Activated CD4-positive, alpha-beta T cell treated with anti-CD3 and anti-CD28 coated beads for 1 hour (primary cell): ENCODE measurements around the gene HOXA7.
A peak's percentile ranks its signal among the peaks of the same experiment; 100 is the strongest.

Experiments used
- DNase-seq: peaks from one replicate; pipeline ENCODE4 v3.0.0-alpha.2; 2020

The HOXA7 gene

DNA sequence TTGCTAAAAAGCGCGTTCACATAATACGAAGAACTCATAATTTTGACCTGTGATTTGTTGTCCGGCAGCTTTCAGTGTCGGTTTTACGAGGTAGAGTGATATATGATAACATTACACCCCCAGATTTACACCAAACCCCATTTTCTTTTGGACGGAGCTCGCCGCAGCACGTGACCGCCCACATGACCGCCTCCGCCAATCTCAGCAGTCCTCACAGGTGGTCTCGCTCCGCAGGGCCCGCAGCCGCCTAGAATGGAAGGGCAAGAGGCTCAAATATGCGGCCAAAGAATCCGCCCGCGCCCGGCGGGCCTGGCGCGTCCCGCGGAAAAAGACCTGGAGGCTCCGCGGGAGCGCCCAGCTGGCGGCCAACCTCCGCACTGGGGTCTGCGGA, at the start of gene HOXA7:
Gene HOXA7, minus strand, starts transcription at position 168 of the 391 bp plus-strand sequence. Its CDS starts 130 bp downstream, at position 38.
- no peak for DNase-seq

GRCh38 chr7:27205325-27206280, 49.1 kb upstream of the HOXA7 start:
- no peak for DNase-seq

DNA sequence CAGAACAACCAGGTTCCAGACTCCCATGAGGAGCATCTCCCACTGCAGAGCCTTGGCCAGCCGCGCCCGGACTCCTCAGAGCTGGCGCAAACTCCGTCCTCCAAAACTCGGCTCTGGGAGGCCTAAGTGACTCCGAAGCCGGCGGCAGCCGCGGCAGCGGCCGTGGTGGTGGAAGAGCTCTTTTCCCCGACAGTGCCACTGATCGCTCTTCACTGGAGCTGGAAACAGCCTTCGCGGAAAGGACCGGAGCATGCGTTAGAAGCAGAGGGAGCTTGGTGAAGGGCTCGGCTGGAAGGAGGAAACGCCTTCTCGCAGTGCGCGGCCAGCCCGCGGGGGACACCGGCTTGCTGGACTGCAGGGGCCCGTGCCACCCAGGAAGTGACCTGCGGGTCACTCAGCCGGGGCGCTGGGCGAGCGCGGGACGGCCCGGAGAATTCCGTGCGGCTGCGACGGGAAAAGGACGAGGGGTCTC, 48.4 kb upstream of the HOXA7 start:
- DNase-seq, result no peak

DNA sequence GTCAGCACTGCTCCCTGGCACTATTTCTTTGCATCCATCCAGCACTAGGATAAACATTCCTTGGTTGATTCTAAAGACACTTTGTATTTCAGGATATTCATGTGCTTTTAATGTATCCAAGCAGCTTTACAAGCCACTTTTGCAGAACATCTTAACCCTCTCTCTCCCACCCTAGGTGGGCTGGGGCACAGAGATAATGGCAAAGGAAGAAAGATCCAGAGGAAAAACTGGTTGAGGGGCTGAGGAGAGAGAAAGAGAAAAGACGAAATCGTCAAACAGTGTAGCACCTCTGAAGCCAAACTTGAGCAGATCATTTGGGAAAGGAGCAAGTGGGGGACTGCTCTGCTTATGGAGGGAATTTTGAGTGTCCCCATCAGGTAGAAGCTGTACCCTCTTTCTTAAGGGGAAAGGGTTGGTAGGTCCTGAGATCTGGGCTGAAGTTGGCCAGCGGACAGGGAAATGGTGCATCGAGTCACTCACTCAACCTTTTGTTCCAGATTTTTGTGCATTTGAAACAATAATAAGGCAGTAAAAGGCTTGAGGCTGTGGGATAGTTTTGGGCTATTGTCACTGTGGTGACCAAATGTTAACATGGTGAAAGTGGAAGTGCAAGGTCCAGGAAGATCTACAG, 47.6 kb upstream of the HOXA7 start:
- DNase-seq, result no peak

GRCh38 chr7:27203365-27203953, 47.0 kb upstream of the HOXA7 start:
- no peak for DNase-seq

- DNase-seq, result no peak
Observed at GRCh38 chr7:27202862-27203134, 46.3 kb upstream of the HOXA7 start.

GRCh38 chr7:27202018-27202861, 45.8 kb upstream of the HOXA7 start:
- no peak for DNase-seq

- DNase-seq, result no peak
Observed at GRCh38 chr7:27201580-27202017, 45.1 kb upstream of the HOXA7 start.

- DNase-seq, result no peak
Observed at GRCh38 chr7:27200761-27201579, 44.5 kb upstream of the HOXA7 start.

DNA sequence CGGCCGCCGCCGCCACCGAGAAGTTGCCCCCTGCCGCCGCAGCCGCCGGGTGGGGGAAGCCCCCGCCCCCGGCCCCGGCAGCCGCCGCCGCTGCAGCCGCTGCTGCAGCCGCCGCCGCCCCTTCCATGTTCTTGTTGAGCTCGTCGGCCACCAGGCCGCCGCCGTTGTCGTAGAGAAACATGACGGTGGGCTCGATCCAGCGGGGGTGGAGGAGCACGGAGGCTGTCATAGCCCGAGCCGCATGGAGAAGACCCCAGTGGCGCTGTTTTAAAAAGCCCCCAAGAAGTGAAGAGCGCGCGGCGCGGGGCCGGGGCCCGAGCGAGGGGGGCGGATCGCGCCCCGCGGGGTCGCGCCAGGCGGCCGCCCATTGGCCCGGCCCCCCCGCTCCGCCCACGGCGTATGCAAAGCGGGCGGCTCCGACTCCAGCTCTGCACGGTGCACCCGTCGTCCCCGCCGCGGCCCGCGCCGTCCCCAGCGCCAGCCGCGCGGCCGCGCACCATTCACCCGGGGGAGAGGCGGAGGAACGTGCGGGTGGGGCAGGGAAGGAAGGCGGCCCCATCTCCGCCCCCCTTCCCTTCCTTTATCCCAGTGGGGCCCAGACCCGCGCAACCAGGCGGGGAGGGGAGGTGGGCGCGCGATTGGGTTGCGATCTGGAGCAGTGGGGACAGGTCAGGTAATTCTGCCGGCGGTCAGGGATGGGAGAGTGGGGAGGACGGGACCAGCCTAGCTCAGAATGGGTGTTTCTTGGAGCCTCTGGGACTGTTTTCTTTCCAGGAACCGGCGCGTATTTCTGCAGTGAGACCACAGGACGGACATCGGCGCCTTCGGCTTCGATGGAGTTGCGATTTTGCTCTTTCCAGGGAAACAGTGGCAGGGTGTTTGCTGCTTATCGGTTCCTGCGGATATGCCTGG, 43.6 kb upstream of the HOXA7 start, which contains the start of gene HOXA13:
Gene HOXA13, minus strand, starts transcription at position 243 of the 912 bp plus-strand sequence. Its CDS starts 14 bp downstream, at position 229.
- no peak for DNase-seq

- no peak for DNase-seq
Observed at GRCh38 chr7:27198871-27199801, 42.7 kb upstream of the HOXA7 start.

DNA sequence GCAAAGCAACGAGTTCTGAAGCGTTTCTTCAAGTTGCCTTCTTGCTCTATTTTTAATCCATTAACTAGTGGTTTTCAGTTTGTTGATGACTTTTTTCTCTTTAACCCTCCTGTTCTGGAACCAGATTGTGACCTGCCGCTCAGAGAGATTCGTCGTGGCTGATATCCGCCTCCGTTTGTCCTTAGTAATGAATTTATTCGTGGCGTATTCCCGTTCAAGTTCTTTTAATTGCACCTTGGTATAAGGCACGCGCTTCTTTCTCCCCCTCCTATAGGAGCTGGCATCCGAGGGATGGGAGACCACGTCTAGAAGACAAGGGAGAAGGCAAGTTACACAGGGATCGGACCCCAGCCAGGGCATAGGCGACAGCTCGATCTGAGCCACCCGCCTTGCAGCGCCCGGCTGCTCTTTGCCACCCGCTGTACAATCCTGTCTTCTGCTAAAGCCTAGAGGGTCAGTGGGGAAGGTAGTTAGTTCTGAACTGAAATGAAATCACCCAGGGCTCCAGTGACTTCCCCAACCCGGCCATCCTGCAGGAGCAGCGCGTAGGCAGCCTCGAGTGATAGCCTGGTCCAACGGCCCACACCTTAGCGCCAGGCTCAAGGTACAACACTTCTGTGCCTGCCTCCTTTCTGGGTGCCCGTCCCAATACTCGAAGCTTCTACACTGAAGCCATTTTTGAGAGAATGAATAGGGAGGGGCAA, 41.8 kb upstream of the HOXA7 start:
- no peak for DNase-seq

DNA sequence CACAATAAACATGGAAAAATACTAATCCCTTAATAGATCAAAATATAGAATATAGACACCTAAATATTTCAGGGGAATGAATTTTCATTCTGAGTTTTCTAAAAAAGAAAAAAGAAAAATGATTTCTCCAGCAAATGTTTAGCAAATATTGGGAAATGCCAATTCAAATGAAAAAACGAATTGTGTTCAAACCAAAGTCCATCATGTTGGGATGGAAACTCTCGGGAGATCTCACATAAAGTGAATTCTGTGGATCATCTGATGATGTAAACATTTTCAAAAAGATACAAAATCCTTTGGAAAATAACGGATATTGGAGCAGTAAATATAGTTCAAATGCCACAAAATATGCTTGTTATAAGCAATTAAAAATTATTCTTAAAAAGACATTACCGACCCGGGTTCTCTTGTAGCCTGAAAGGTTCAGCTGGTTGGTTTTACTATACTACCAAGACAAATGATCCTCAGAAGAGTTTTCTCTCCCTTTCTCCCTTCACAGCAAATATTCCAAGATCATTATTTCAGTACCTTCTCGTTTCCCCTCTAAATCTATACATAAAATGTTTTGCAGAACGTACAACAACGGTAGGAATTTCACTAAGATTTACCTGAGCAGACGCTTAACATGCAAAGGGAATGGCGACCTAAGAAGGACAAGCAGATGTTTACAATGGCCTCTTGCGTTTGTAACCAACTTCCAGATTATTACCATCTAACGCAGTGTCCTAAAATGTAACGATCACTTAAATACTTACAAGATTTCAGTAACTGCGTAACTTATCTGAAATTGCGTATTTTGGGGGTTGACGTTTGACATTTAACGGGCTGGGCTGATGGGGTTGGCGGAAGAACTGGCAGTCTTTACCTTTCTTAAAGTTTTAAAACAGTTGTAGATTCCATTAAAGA, 40.9 kb upstream of the HOXA7 start:
- DNase-seq, result no peak

- DNase-seq, result peak; percentile 74
Observed at GRCh38 chr7:27196287-27196767, 39.9 kb upstream of the HOXA7 start.

DNA sequence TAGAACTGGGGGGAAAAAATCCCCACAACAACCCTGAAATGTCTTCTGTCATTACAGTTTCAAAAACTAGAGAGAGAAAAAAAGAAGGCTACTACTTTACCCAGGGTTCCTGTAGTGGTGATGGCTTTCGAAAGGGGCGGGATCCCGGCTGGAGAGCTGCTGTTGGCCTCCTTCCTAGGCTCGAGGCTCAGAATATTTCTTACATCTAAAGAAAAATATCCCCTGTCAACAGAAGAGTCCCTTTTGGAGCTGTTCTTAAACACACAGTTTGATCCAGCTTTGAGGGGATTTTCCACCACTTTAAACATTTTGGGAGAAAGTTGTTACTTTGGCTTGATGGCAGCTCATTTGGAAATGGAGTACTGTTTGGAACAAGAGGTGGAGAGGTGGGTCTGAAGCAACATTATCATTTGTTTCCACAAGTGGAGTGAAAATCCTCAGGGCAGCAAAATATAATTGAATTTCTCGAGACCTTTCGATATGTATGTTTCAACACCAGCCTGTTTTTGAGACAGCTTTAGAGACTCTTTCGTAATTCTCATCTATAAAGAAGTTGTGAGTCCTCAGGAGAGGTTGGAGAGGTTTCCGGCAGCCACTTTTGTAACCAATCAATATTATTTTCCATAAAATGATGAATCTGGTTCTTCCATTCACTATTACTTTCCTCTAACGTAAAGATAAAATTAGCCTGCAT, 38.4 kb upstream of the HOXA7 start:
- DNase-seq, result no peak

GRCh38 chr7:27194002-27194352, 37.5 kb upstream of the HOXA7 start:
- no peak for DNase-seq
